ENCODE measurements around the gene GRK5.

GRCh38 chr10:119233123-119233820 lies 25.9 kb downstream of the GRK5 start:
- no peak for TF ChIP-seq CBX8 (IDR thresholded peaks at IDR 0.05; ENCODE audit: borderline replicate concordance, extremely low read depth, low read depth, low read length, poor library complexity, severe bottlenecking)
- no peak for TF ChIP-seq HNRNPUL1 (IDR thresholded peaks at IDR 0.05; ENCODE audit: low read length)
- no peak for TF ChIP-seq FOXJ3 (CRISPR knock-in tag; IDR thresholded peaks at IDR 0.05)
- TF ChIP-seq CEBPB (tag; IDR thresholded peaks at IDR 0.05), result no peak
- no peak for TF ChIP-seq ZNF274 (IDR thresholded peaks at IDR 0.05; ENCODE audit: borderline replicate concordance, low read depth, low read length)
- no peak for TF ChIP-seq POLR2AphosphoS2 (IDR thresholded peaks at IDR 0.05; ENCODE audit: low read length)
- no peak for TF ChIP-seq ZNF639 (CRISPR knock-in tag; conservative IDR thresholded peaks at IDR 0.05 in 1 of 2, IDR thresholded peaks at IDR 0.05 in 1 of 2)
- no peak for TF ChIP-seq ZBTB12 (CRISPR knock-in tag; IDR thresholded peaks at IDR 0.05)
- no peak for TF ChIP-seq HDAC3 (IDR thresholded peaks at IDR 0.05; ENCODE audit: borderline replicate concordance, partially characterized antibody)
- no peak for TF ChIP-seq XRCC4 (IDR thresholded peaks at IDR 0.05; ENCODE audit: extremely low read depth, insufficient read depth, insufficient read length)
- TF ChIP-seq KAT2B (IDR thresholded peaks at IDR 0.05; ENCODE audit: low read depth, low read length), result no peak

Measured in K562 (cell line).